Mesendoderm (in vitro differentiated cells): ENCODE results near the gene PGAP6. TPM values are rescaled to one million over a fixed set of nuclear protein-coding genes. Genes with fewer than 3 reads are reported as not detected.

Experiments used
- DNase-seq: peaks from one replicate; pipeline ENCODE4 v3.0.0; 2013
- H2AK5ac ChIP-seq: 2 replicates; pipeline ENCODE4 v1.6.1; 2013; ENCODE audit warnings: low read length, inconsistent platforms
- H2BK120ac ChIP-seq: 2 replicates; pipeline ENCODE4 v1.6.1; 2013; ENCODE audit warnings: low read depth, mild to moderate bottlenecking, low read length, moderate library complexity, mixed read lengths
- H2BK15ac ChIP-seq: replicated peaks from 2 replicates; pipeline ENCODE4 v1.6.1; 2013; ENCODE audit warnings: low read depth, mild to moderate bottlenecking, moderate library complexity
- H2BK5ac ChIP-seq: 2 replicates; pipeline ENCODE4 v1.6.1; 2013; ENCODE audit warnings: low read length, inconsistent platforms
- H3K18ac ChIP-seq: 2 replicates; pipeline ENCODE4 v1.6.1; 2013; ENCODE audit warnings: mild to moderate bottlenecking, low read length, mixed read lengths
- H3K23ac ChIP-seq: one replicate; pipeline ENCODE4 v1.6.1; 2013; ENCODE audit warnings: low read length
- H3K27ac ChIP-seq: 2 replicates; pipeline ENCODE4 v1.5.1; 2013; ENCODE audit warnings: low read depth, mild to moderate bottlenecking, inconsistent platforms, low read length, moderate library complexity
- H3K27me3 ChIP-seq: 2 replicates; pipeline ENCODE4 v1.6.1; 2013; ENCODE audit warnings: low read length, control low read depth, mild to moderate bottlenecking, inconsistent platforms; ENCODE audit not compliant: insufficient read depth, poor library complexity
- H3K36me3 ChIP-seq: 2 replicates; pipeline ENCODE4 v1.6.1; 2013; ENCODE audit warnings: low read length, inconsistent platforms; ENCODE audit not compliant: control insufficient read depth, insufficient read depth
- H3K4ac ChIP-seq: one replicate; pipeline ENCODE4 v1.6.1; 2013; ENCODE audit warnings: low read depth, mild to moderate bottlenecking, low read length, moderate library complexity
- H3K4me1 ChIP-seq: 2 replicates; pipeline ENCODE4 v1.6.1; 2013; ENCODE audit warnings: low read depth, low read length, inconsistent platforms; ENCODE audit not compliant: control insufficient read depth
- H3K4me2 ChIP-seq: 2 replicates; pipeline ENCODE4 v1.6.1; 2013; ENCODE audit warnings: low read length
- H3K4me3 ChIP-seq: 2 replicates; pipeline ENCODE4 v1.5.1; 2013; ENCODE audit warnings: mild to moderate bottlenecking, low read length
- H3K56ac ChIP-seq: one replicate; pipeline ENCODE4 v1.6.1; 2013; ENCODE audit warnings: low read length
- H3K79me1 ChIP-seq: 2 replicates; pipeline ENCODE4 v1.6.1; 2013; ENCODE audit warnings: low read length, inconsistent platforms
- H3K79me2 ChIP-seq: 2 replicates; pipeline ENCODE4 v1.6.1; 2013; ENCODE audit warnings: mild to moderate bottlenecking, low read length; ENCODE audit not compliant: control insufficient read depth, insufficient read depth
- H3K9ac ChIP-seq: 2 replicates; pipeline ENCODE4 v1.6.1; 2013; ENCODE audit warnings: low read length, inconsistent platforms
- H4K5ac ChIP-seq: one replicate; pipeline ENCODE4 v1.6.1; 2013; ENCODE audit warnings: low read length
- H4K8ac ChIP-seq: one replicate; pipeline ENCODE4 v1.6.1; 2013; ENCODE audit warnings: low read depth, mild to moderate bottlenecking, control low read depth, low read length, moderate library complexity
- WGBS: extraction: QIAGEN DNeasy Blood & Tissue Kit; methylation state at CpG from one replicate; pipeline ENCODE4 v1.1.7; 2013; ENCODE audit warnings: low lambda C conversion rate, missing lambda C conversion rate; ENCODE audit not compliant: insufficient coverage; ENCODE audit errors: extremely low coverage; 5-methylcytosine and 5-hydroxymethylcytosine counted together
- polyA plus RNA-seq, 2 experiments: library from polyadenylated mRNA; stranded (reverse); fragments of 200-250 nt; gene quantifications; one replicate each; pipeline ENCODE4 v1.2.3, GENCODE V29; 2013

Gene PGAP6, protein sequence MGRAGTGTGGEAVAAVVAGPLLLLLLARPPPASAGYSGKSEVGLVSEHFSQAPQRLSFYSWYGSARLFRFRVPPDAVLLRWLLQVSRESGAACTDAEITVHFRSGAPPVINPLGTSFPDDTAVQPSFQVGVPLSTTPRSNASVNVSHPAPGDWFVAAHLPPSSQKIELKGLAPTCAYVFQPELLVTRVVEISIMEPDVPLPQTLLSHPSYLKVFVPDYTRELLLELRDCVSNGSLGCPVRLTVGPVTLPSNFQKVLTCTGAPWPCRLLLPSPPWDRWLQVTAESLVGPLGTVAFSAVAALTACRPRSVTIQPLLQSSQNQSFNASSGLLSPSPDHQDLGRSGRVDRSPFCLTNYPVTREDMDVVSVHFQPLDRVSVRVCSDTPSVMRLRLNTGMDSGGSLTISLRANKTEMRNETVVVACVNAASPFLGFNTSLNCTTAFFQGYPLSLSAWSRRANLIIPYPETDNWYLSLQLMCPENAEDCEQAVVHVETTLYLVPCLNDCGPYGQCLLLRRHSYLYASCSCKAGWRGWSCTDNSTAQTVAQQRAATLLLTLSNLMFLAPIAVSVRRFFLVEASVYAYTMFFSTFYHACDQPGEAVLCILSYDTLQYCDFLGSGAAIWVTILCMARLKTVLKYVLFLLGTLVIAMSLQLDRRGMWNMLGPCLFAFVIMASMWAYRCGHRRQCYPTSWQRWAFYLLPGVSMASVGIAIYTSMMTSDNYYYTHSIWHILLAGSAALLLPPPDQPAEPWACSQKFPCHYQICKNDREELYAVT
- polyA plus RNA-seq (2013, experiment 1 of 2) = 41.6 TPM
- polyA plus RNA-seq (2013, experiment 2 of 2) = 46.4 TPM

GRCh38 chr16:381789-382717 is at the start of gene PGAP6:
Gene PGAP6, minus strand, starts transcription at chr16:381978. Its CDS starts 157 bp downstream, at chr16:381821.
- H3K4me1 ChIP-seq = peaks cover 4% of the 10 kb centered on the region
- peak within 1 kb of the TSS; percentile 97 for H3K9ac ChIP-seq
- peak within 1 kb of the TSS; percentile 89 for H3K18ac ChIP-seq
- peak within 1 kb of the TSS; percentile 46 for H2BK120ac ChIP-seq
- peak within 1 kb of the TSS; percentile 95 for H3K56ac ChIP-seq
- H3K79me1 ChIP-seq = peaks cover 12% of the 10 kb centered on the region
- peak within 1 kb of the TSS; percentile 97 for H3K4ac ChIP-seq
- H3K4me3 ChIP-seq = peak within 1 kb of the TSS; percentile 82
- H3K36me3 ChIP-seq = no peaks in the 10 kb centered on the region
- H3K4me2 ChIP-seq = peak within 1 kb of the TSS; percentile 93
- peak within 1 kb of the TSS; percentile 100 for H3K23ac ChIP-seq
- WGBS = no CpG with 5 or more reads among the region's 123 CpGs
- peak within 1 kb of the TSS; percentile 84 for H2BK5ac ChIP-seq
- no peak for DNase-seq
- no peak within 1 kb of the TSS for H2AK5ac ChIP-seq
- H3K27me3 ChIP-seq = no peaks in the 10 kb centered on the region
- H4K5ac ChIP-seq = no peak within 1 kb of the TSS
- H3K79me2 ChIP-seq = peaks cover 25% of the 10 kb centered on the region
- peak within 1 kb of the TSS; percentile 77 for H4K8ac ChIP-seq
- H3K27ac ChIP-seq = peak within 1 kb of the TSS; percentile 70
- H2BK15ac ChIP-seq = peak within 1 kb of the TSS; percentile 10

DNA sequence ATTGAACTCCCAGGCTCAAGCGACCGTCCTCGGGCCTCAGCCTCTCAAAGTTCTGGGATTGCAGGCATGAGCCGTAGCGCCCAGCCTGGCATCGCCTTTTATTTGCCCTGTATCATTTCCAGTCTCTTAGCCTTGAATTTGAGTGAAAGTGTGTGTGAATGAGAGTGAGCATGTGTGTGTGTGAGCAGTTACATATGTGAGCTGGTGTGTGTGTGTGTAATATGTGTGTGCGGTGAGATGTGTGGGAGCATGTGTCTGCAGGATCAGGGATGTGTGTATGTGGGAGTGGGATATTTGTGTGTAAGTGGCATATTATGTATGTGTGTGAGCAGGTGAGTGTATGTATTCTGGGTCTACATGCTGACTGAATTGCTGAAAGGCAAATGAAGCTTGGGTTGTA is 49.1 kb upstream of the PGAP6 start:
- H3K27me3 ChIP-seq = no peaks in the 10 kb centered on the region
- H2BK120ac ChIP-seq = no peak overlapping the region
- H3K9ac ChIP-seq = no peak overlapping the region
- DNase-seq = no peak
- H3K27ac ChIP-seq = no peak overlapping the region
- H2BK5ac ChIP-seq = no peak overlapping the region
- no peak overlapping the region for H3K56ac ChIP-seq
- no peak overlapping the region for H2AK5ac ChIP-seq
- H3K4me1 ChIP-seq = no peaks in the 10 kb centered on the region
- H3K4ac ChIP-seq = no peak overlapping the region
- H3K4me3 ChIP-seq = no peak overlapping the region
- H2BK15ac ChIP-seq = no peak overlapping the region
- peaks cover 25% of the 10 kb centered on the region for H3K79me2 ChIP-seq
- H3K36me3 ChIP-seq = no peaks in the 10 kb centered on the region
- H3K79me1 ChIP-seq = peaks cover 16% of the 10 kb centered on the region
- H3K4me2 ChIP-seq = no peak overlapping the region
- no peak overlapping the region for H4K5ac ChIP-seq
- 100% methylated on average over 1 of the region's 7 CpGs for WGBS
- no peak overlapping the region for H3K18ac ChIP-seq
- no peak overlapping the region for H3K23ac ChIP-seq
- H4K8ac ChIP-seq = no peak overlapping the region

- Histone ChIP-seq H2BK5ac (no peak overlapping the region), H3K27ac (no peak overlapping the region), H2BK15ac (no peak overlapping the region), H3K4me2 (peak overlapping the region; percentile 73), H3K79me1 (peaks cover 16% of the 10 kb centered on the region), H2AK5ac (no peak overlapping the region), H3K9ac (peak overlapping the region; percentile 65), H3K36me3 (no peaks in the 10 kb centered on the region), H3K4me3 (no peak overlapping the region), H3K4me1 (no peaks in the 10 kb centered on the region), H3K4ac (no peak overlapping the region), H3K79me2 (peaks cover 25% of the 10 kb centered on the region), H3K18ac (no peak overlapping the region), H4K5ac (no peak overlapping the region), H3K27me3 (peaks cover 7% of the 10 kb centered on the region), H3K23ac (no peak overlapping the region), H4K8ac (no peak overlapping the region), H3K56ac (peak overlapping the region; percentile 84), H2BK120ac (no peak overlapping the region)
- no peak for DNase-seq
- no CpG with 5 or more reads among the region's 10 CpGs for WGBS
These were observed 45.5 kb upstream of the PGAP6 start for GRCh38 chr16:427250-427649.

GRCh38 chr16:426906-427249 is 45.1 kb upstream of the PGAP6 start:
- H3K4ac ChIP-seq = no peak overlapping the region
- H3K79me2 ChIP-seq = peaks cover 25% of the 10 kb centered on the region
- H3K18ac ChIP-seq = no peak overlapping the region
- no peaks in the 10 kb centered on the region for H3K36me3 ChIP-seq
- H2BK120ac ChIP-seq = no peak overlapping the region
- H3K4me2 ChIP-seq = peak overlapping the region; percentile 73
- H2BK15ac ChIP-seq = no peak overlapping the region
- peak overlapping the region; percentile 45 for H3K4me3 ChIP-seq
- no CpG with 5 or more reads among the region's 13 CpGs for WGBS
- H3K9ac ChIP-seq = peak overlapping the region; percentile 65
- H2AK5ac ChIP-seq = no peak overlapping the region
- H3K79me1 ChIP-seq = peaks cover 16% of the 10 kb centered on the region
- no peak overlapping the region for H3K27ac ChIP-seq
- H2BK5ac ChIP-seq = no peak overlapping the region
- DNase-seq = no peak
- H4K5ac ChIP-seq = no peak overlapping the region
- no peak overlapping the region for H4K8ac ChIP-seq
- H3K23ac ChIP-seq = no peak overlapping the region
- peaks cover 7% of the 10 kb centered on the region for H3K27me3 ChIP-seq
- peak overlapping the region; percentile 84 for H3K56ac ChIP-seq
- no peaks in the 10 kb centered on the region for H3K4me1 ChIP-seq

GRCh38 chr16:426115-426905 is 44.5 kb upstream of the PGAP6 start:
- H3K36me3 ChIP-seq = no peaks in the 10 kb centered on the region
- no CpG with 5 or more reads among the region's 97 CpGs for WGBS
- H3K27ac ChIP-seq = no peak overlapping the region
- H2BK15ac ChIP-seq = no peak overlapping the region
- peak overlapping the region; percentile 65 for H3K9ac ChIP-seq
- peak overlapping the region; percentile 84 for H3K56ac ChIP-seq
- peak overlapping the region; percentile 73 for H3K4me2 ChIP-seq
- H2BK5ac ChIP-seq = no peak overlapping the region
- H3K27me3 ChIP-seq = peaks cover 7% of the 10 kb centered on the region
- H2AK5ac ChIP-seq = no peak overlapping the region
- H3K4ac ChIP-seq = peak overlapping the region; percentile 75
- no peaks in the 10 kb centered on the region for H3K4me1 ChIP-seq
- H3K79me2 ChIP-seq = peaks cover 25% of the 10 kb centered on the region
- peak overlapping the region; percentile 80 for H3K23ac ChIP-seq
- peak overlapping the region; percentile 92 for H3K18ac ChIP-seq
- no peak overlapping the region for H4K5ac ChIP-seq
- H3K79me1 ChIP-seq = peaks cover 16% of the 10 kb centered on the region
- peak overlapping the region; percentile 45 for H3K4me3 ChIP-seq
- H2BK120ac ChIP-seq = no peak overlapping the region
- no peak overlapping the region for H4K8ac ChIP-seq
- peak; percentile 32 for DNase-seq
